ENCODE measurements around the gene SLC35A5.

DNA sequence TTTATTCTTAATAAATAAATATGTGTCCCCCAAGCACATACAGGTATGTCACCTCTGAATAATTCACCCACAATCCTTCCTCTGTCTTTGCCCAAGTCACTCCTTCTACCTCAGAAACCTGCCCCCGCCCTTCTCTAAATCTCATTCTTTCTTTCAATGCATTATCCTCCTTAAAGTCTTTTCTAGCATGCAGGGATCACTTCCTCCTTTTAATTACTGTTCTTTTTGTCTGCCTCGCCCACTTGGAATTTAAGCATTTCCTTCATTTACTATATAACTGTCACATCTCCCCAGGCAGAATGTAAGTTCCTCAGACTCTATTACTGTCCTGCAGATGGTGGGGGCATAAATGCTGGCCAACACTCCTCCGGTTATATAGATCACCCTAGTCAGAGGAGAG, 71.3 kb downstream of the SLC35A5 start:
- no peak for TF ChIP-seq POLR2A (IDR thresholded peaks at IDR 0.05)
- TF ChIP-seq, protein P1, sequence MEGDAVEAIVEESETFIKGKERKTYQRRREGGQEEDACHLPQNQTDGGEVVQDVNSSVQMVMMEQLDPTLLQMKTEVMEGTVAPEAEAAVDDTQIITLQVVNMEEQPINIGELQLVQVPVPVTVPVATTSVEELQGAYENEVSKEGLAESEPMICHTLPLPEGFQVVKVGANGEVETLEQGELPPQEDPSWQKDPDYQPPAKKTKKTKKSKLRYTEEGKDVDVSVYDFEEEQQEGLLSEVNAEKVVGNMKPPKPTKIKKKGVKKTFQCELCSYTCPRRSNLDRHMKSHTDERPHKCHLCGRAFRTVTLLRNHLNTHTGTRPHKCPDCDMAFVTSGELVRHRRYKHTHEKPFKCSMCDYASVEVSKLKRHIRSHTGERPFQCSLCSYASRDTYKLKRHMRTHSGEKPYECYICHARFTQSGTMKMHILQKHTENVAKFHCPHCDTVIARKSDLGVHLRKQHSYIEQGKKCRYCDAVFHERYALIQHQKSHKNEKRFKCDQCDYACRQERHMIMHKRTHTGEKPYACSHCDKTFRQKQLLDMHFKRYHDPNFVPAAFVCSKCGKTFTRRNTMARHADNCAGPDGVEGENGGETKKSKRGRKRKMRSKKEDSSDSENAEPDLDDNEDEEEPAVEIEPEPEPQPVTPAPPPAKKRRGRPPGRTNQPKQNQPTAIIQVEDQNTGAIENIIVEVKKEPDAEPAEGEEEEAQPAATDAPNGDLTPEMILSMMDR (IDR thresholded peaks at IDR 0.05) = no peak
